HUES64 (cell line): ENCODE results near the gene GLI3.

Experiments
- H3K27ac ChIP-seq: 2 replicates; pipeline ENCODE4 v1.7.0; 2013; ENCODE audit warnings: low read depth, low read length, inconsistent platforms
- H3K27me3 ChIP-seq: 2 replicates; pipeline ENCODE4 v1.6.1; 2013; ENCODE audit warnings: mild to moderate bottlenecking, low read length; ENCODE audit not compliant: insufficient read depth
- H3K36me3 ChIP-seq: 2 replicates; pipeline ENCODE4 v1.6.1; 2013; ENCODE audit warnings: mild to moderate bottlenecking, low read length; ENCODE audit not compliant: insufficient read depth
- H3K4me1 ChIP-seq: 2 replicates; pipeline ENCODE4 v1.6.1; 2013; ENCODE audit warnings: mild to moderate bottlenecking, low read length, moderate library complexity; ENCODE audit not compliant: insufficient read depth
- H3K4me3 ChIP-seq: 2 replicates; pipeline ENCODE4 v1.5.1; 2013; ENCODE audit warnings: mild to moderate bottlenecking, low read length, moderate library complexity
- H3K9ac ChIP-seq: 2 replicates; pipeline ENCODE4 v1.6.1; 2013; ENCODE audit warnings: mild to moderate bottlenecking, low read depth, low read length
- H3K9me3 ChIP-seq: 2 replicates; pipeline ENCODE4 v1.6.1; 2013; ENCODE audit warnings: low read depth, low read length; ENCODE audit not compliant: insufficient read depth
- WGBS: fragments of 150-250, 120-280 bp; methylation state at CpG from one replicate; pipeline ENCODE4 v1.1.7; 2013; ENCODE audit warnings: missing lambda C conversion rate; 5-methylcytosine and 5-hydroxymethylcytosine counted together

The GLI3 gene

DNA sequence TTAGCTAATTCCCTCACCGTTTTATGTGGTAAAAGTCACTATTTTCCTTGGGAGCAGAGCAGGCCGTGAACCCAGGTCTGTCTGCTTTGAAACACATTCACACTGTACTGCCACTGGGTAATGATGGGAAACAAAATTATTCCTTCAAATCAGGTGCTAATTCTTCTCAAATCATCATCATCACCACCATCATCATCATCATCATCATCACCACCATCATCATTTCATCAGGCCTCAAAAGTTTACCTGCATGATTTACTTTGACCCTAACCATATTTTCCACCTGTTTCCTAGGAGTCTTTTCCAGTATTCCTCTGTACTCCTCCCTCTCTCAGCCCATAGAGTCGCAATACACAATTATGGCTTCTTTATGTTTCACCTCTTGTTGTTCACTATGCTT is 220.5 kb downstream of the GLI3 start:
- H3K36me3 ChIP-seq, result peaks cover 46% of the 10 kb centered on the region; the same call in 1 of the 2 replicates
- H3K4me3 ChIP-seq, result no peak overlapping the region
- H3K9me3 ChIP-seq, result no peaks in the 10 kb centered on the region
- 97% methylated on average over 3 of the region's 3 CpGs for WGBS
- H3K27ac ChIP-seq, result no peak overlapping the region
- H3K4me1 ChIP-seq, result 0 out of 2 replicates have a peak, but pooled peaks cover 3% of the 10 kb centered on the region
- H3K9ac ChIP-seq, result no peak overlapping the region
- H3K27me3 ChIP-seq, result no peaks in the 10 kb centered on the region

DNA sequence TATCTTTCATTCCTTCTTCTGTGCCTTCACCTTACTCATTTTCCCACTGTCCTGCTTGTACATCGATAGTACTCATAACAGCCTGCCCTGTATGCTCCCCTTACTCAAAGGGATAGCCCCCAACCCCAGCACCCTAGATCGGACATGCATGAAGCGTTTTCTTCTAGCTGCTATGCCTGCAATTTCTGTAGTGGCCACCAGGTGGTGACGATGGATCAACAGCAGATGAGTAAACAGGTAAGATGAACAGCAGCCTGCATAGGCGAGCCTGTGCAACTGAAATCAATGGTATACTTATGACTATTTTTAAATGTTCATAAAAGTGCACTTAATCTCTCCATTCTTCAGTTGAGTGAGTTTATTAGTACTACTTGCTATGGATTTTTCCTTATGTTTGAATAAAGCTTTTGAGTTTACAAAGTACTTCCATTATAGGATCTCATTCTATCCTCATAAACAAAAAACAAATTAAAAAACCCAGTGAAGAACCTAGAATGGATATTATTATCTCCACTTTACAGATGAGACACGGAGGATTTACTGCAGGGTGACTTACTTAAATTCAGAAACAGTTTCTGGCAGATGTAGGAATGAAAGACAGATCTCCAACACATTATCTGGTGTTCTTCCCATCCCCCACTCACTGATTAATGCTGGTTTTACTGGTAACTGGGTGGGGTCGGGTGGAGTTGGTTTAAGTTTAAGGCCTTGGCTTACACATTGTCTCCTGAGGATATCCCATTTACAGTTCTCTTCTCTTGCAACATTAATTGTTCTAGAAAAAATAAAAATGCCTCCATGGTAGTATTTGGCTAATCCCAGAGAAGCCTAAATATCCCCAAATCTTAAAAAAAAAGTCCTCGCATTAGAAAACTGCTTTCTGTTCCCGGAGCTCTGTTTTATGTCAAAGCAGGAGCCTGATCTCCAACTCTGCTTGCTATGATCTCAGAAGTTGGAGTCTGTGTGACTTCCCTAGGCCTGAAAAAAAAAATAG is 222.1 kb downstream of the GLI3 start:
- WGBS, result 60% methylated on average over 7 of the region's 9 CpGs
- 0 out of 2 replicates have a peak, but pooled peaks cover 3% of the 10 kb centered on the region for H3K4me1 ChIP-seq
- no peak overlapping the region for H3K27ac ChIP-seq
- peaks cover 44% of the 10 kb centered on the region; the same call in 1 of the 2 replicates for H3K36me3 ChIP-seq
- no peaks in the 10 kb centered on the region for H3K9me3 ChIP-seq
- no peak overlapping the region for H3K4me3 ChIP-seq
- H3K9ac ChIP-seq, result no peak overlapping the region
- H3K27me3 ChIP-seq, result no peaks in the 10 kb centered on the region

DNA sequence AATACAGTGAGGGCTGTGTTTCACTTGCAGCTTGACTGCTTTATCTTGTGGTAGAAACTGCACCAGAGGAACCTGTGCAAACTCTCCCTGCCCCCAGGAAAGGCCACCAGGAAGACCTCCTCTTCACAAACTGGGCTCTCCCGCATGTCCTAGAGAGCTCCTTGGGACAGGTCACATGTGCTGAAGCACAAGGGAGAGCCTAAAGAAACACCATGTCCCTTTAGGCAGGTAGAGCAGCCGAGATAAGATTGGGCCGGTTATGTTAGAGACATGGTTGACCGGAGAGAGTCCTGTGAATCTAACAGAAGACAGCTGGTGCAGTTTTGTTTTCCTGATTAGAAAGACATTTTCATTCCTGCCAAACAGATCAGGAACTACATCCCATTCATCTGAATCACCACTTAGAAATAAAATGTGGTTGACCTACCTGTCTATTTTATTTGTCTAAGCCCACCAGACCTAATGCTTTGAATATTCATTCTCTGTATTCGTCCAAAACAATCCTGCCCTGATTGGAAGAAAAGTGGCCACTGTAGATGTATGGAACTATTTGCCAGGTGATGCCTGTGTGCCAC is 224.1 kb downstream of the GLI3 start:
- WGBS, result 96% methylated on average over 5 of the region's 5 CpGs
- no peak overlapping the region for H3K27ac ChIP-seq
- 0 out of 2 replicates have a peak, but pooled peaks cover 2% of the 10 kb centered on the region for H3K4me1 ChIP-seq
- H3K36me3 ChIP-seq, result peaks cover 41% of the 10 kb centered on the region; the same call in 1 of the 2 replicates
- H3K9ac ChIP-seq, result no peak overlapping the region
- H3K27me3 ChIP-seq, result no peaks in the 10 kb centered on the region
- no peaks in the 10 kb centered on the region for H3K9me3 ChIP-seq
- H3K4me3 ChIP-seq, result no peak overlapping the region

DNA sequence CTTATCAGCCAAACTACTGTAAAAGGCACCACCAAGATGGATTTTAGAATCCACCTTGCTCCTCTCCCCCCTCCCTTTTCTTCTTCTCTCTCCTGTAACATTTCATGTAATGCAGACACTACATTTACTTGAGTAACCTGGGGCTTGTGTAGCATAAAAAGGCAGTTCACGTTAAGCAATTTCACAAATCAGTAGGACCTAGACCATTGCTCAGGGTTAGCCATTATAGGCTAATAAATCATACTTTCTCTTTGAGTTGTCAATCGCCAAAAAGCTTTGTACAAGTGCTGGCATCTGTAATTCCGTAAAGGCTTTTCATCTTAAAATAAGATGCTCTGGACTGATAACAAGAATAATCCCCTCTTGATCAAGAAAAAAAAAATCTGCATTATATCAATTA is 224.7 kb downstream of the GLI3 start:
- 95% methylated on average over 3 of the region's 3 CpGs for WGBS
- no peaks in the 10 kb centered on the region for H3K9me3 ChIP-seq
- no peak overlapping the region for H3K9ac ChIP-seq

DNA sequence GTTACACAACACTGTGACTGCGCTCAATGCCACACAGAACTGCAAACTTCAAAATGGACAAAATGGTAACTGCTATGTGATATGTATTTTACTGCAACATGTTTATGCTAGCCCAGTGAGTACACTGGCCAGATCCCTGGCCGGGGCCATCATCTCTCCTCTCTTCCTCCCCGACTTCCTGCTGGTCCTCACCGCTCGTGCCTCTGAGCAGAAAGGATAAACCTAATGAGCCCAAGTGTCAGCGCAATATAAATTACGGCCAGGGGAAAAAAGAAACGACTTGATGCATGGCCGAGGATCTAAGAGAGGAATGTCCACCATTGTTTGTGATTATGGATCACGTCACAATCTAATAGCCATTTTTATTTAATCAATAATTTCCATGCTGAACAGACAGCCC is 225.2 kb downstream of the GLI3 start:
- Histone ChIP-seq H3K9me3 (no peaks in the 10 kb centered on the region), H3K9ac (no peak overlapping the region), H3K27me3 (no peaks in the 10 kb centered on the region), H3K36me3 (peaks cover 39% of the 10 kb centered on the region; the same call in 1 of the 2 replicates), H3K4me1 (peaks cover 7% of the 10 kb centered on the region; the same call in 1 of the 2 replicates), H3K27ac (no peak overlapping the region), H3K4me3 (no peak overlapping the region)
- WGBS, result 98% methylated on average over 10 of the region's 10 CpGs

More for the DNA sequence above, 224.7 kb downstream of the GLI3 start:
- peaks cover 39% of the 10 kb centered on the region; the same call in 1 of the 2 replicates for H3K36me3 ChIP-seq
- no peak overlapping the region for H3K27ac ChIP-seq
- H3K4me3 ChIP-seq, result no peak overlapping the region
- H3K27me3 ChIP-seq, result no peaks in the 10 kb centered on the region
- 0 out of 2 replicates have a peak, but pooled peaks cover 2% of the 10 kb centered on the region for H3K4me1 ChIP-seq

DNA sequence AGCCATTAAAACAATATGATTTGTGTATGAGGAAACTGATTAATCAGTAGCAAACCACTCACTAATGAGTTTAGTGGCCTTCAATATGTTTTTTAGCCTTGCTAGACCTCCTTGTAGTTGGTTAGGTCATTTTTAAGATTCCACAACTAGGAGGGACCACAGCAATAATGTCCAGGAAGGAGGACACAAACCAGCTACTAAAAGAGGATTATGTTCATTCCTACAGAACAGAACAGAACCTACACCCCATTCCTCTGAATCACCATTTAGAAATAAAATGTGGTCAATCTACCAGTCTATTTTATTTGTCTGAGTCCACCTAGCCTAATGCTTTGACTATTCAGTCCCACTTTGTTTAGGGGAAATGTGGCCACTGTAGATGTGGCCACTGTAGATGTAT is 226.3 kb downstream of the GLI3 start:
- Histone ChIP-seq H3K27ac (no peak overlapping the region), H3K4me3 (no peak overlapping the region), H3K27me3 (no peaks in the 10 kb centered on the region), H3K9me3 (no peaks in the 10 kb centered on the region), H3K4me1 (peaks cover 8% of the 10 kb centered on the region; the same call in 1 of the 2 replicates), H3K36me3 (peaks cover 29% of the 10 kb centered on the region; the same call in 1 of the 2 replicates), H3K9ac (no peak overlapping the region)

DNA sequence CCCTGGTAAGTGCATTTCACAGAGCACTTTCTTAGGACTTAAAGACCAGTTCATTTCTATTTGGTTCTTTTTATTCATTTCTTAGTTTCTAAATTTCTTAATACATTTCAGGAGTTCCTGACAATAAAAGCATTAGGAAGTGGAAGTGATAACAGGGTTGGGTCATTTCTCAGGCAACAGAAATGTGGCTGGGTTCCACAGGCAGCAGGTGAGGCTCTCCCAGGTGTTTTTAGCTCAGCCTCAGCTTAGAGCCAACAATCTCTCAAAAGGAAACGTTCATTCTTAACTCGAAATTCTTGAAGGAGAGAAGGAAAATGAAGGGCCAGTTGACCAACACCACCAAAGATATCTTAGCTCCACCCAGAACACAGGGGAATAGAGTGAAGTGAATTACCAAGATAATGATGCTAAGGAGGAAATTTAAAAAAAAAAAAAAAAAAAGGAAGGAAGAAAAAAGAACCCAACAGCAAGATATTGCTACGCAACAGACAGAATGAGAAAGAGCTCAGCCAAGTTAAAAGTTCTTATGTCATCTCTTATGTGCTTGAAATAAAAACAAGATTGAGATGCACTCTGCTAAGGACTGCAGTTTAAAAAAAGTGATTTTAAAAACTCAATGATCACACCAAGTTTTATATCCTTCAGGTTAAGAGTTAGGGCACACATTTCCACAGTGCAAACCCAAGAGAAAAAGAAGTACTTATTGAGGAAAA is 230.1 kb downstream of the GLI3 start:
- H3K27me3 ChIP-seq, result no peaks in the 10 kb centered on the region
- H3K36me3 ChIP-seq, result peaks cover 30% of the 10 kb centered on the region; the same call in 1 of the 2 replicates
- H3K9me3 ChIP-seq, result no peaks in the 10 kb centered on the region
- 86% methylated on average over 2 of the region's 3 CpGs for WGBS
- H3K4me1 ChIP-seq, result peaks cover 8% of the 10 kb centered on the region; the same call in 1 of the 2 replicates
- H3K4me3 ChIP-seq, result no peak overlapping the region
- H3K27ac ChIP-seq, result no peak overlapping the region
- H3K9ac ChIP-seq, result no peak overlapping the region

DNA sequence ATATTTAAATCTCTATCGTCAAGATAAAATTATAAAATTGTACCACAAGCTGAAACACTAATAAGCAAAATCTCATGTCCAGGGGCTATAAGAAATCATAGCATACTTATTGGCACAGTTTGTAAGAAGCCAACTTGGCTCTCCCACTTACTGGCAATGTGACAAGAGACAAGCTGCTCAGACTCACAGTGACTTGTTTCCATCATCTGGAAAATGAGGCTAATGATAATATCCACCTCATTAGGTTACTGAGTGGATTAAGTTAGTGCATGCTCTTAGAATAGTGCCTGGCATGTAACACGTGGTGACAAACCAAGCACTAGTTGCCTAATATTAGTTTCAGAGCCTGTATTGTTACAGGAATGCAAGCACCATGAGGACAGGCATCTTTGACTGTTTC is 234.4 kb downstream of the GLI3 start:
- Histone ChIP-seq H3K9ac (no peak overlapping the region), H3K27me3 (no peaks in the 10 kb centered on the region), H3K36me3 (peaks cover 14% of the 10 kb centered on the region; the same call in 1 of the 2 replicates), H3K27ac (no peak overlapping the region), H3K4me1 (peaks cover 8% of the 10 kb centered on the region; the same call in 1 of the 2 replicates), H3K4me3 (no peak overlapping the region), H3K9me3 (no peaks in the 10 kb centered on the region)
- 86% methylated on average over 2 of the region's 2 CpGs for WGBS

DNA sequence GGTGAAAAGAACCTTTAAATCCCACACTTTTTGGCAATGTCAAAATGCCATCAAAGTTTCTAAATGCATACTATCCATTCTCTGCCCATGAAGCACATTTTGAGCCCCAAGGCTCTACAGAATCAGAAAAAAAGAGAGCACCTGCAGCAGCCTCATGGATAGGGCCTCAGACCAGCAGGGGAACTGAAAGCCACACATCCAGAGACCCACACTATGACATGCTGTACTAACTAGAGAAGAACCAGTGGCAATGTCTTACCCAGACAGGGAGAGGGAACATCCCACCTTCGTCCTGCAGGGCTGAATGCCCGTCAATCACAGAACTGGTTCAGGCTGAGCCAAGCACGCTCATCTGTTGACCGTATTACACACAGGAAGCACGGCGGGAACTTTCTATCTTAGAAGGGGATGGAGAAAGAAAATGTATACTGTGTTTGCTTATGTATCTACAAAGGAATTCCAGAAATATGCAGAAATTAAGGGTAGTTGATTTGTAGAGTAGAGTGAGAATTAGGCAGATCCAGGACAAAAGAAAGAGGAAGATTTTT is 237.2 kb downstream of the GLI3 start:
- Histone ChIP-seq H3K4me1 (peaks cover 9% of the 10 kb centered on the region; the same call in 1 of the 2 replicates), H3K4me3 (no peak overlapping the region), H3K9me3 (no peaks in the 10 kb centered on the region), H3K27ac (no peak overlapping the region), H3K9ac (no peak overlapping the region), H3K36me3 (peaks cover 19% of the 10 kb centered on the region; the same call in 1 of the 2 replicates), H3K27me3 (no peaks in the 10 kb centered on the region)
- 92% methylated on average over 6 of the region's 6 CpGs for WGBS

DNA sequence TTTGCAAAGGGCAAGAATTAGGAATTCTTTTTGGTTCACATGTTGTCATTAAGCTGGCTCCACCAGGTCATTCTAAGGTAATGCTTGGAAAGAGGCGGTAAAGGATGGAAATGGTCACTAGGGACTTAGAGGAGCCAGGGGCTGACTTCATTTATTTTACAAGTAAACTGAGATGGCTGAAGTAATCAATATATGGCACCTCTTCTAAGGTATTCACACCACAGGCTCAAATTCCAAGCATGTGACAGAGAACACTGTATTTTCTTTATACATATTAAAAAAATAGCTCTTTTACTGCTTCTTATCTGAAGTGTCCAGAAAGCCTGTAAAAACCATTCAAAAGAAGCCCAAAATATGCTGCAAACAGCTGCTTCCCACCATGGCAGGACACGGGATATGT is 239.0 kb downstream of the GLI3 start:
- H3K4me1 ChIP-seq, result peaks cover 9% of the 10 kb centered on the region; the same call in 1 of the 2 replicates
- no peak overlapping the region for H3K27ac ChIP-seq
- 94% methylated on average over 2 of the region's 2 CpGs for WGBS
- H3K9me3 ChIP-seq, result no peaks in the 10 kb centered on the region
- no peak overlapping the region for H3K9ac ChIP-seq
- no peaks in the 10 kb centered on the region for H3K27me3 ChIP-seq
- no peak overlapping the region for H3K4me3 ChIP-seq
- H3K36me3 ChIP-seq, result peaks cover 16% of the 10 kb centered on the region; the same call in 1 of the 2 replicates
